Mesodermal cell (in vitro differentiated cells): ENCODE data around the gene YY1.
"Not testable (repeated sequence)": the region's sequence is repeated elsewhere in the genome, so short reads cannot be mapped to it uniquely, and the experiment has no call there.

Experiments used
- H3K27ac ChIP-seq: 2 replicates; pipeline ENCODE4 v1.7.0; 2013; ENCODE audit warnings: mild to moderate bottlenecking, low read depth, low read length, moderate library complexity; ENCODE audit not compliant: severe bottlenecking
- H3K36me3 ChIP-seq: 2 replicates; pipeline ENCODE4 v1.7.1; 2013; ENCODE audit warnings: mild to moderate bottlenecking, low read length, moderate library complexity; ENCODE audit not compliant: control insufficient read depth, insufficient read depth
- H3K4me1 ChIP-seq: one replicate; pipeline ENCODE4 v1.7.1; 2013; ENCODE audit warnings: mild to moderate bottlenecking, low read length; ENCODE audit not compliant: insufficient read depth, control insufficient read depth, poor library complexity, severe bottlenecking
- H3K4me3 ChIP-seq: 2 replicates; pipeline ENCODE4 v1.7.0; 2013; ENCODE audit warnings: low read length, control low read depth, mild to moderate bottlenecking; ENCODE audit not compliant: insufficient read depth, poor library complexity, severe bottlenecking; ENCODE audit errors: extremely low read depth
- H3K9me3 ChIP-seq: 2 replicates; pipeline ENCODE4 v1.7.1; 2013; ENCODE audit warnings: mild to moderate bottlenecking, low read length, moderate library complexity; ENCODE audit not compliant: control insufficient read depth
- WGBS, 2 experiments: methylation state at CpG; one replicate each; pipeline ENCODE4 v1.1.5; 2013; ENCODE audit warnings: missing lambda C conversion rate in 2 of 2; ENCODE audit not compliant: insufficient coverage in 2 of 2; 5-methylcytosine and 5-hydroxymethylcytosine counted together

Gene YY1

GRCh38 chr14:100307766-100308426, 69.0 kb downstream of the YY1 start:
- Histone ChIP-seq H3K27ac (no peak overlapping the region), H3K4me3 (peak overlapping the region; percentile 74), H3K36me3 (peaks cover 4% of the 10 kb centered on the region), H3K4me1 (no peaks in the 10 kb centered on the region), H3K9me3 (no peaks in the 10 kb centered on the region)
- WGBS, 2 experiments, result 100% methylated on average over 3 to 4 of the region's 5 CpGs

GRCh38 chr14:100308427-100308792, 69.5 kb downstream of the YY1 start:
- WGBS, 2 experiments, result 81 to 90% methylated on average over 4 to 6 of the region's 6 CpGs
- not testable (repeated sequence) for H3K4me3 ChIP-seq, H3K9me3 ChIP-seq, H3K27ac ChIP-seq, H3K4me1 ChIP-seq, H3K36me3 ChIP-seq

GRCh38 chr14:100309028-100309737, 70.2 kb downstream of the YY1 start:
- WGBS, 2 experiments, result 87 to 90% methylated on average over 6 of the region's 8 CpGs
- Histone ChIP-seq H3K27ac (no peak overlapping the region), H3K4me1 (no peaks in the 10 kb centered on the region), H3K9me3 (no peaks in the 10 kb centered on the region), H3K4me3 (no peak overlapping the region), H3K36me3 (peaks cover under 1% of the 10 kb centered on the region)

- not testable (repeated sequence) for H3K36me3 ChIP-seq, H3K4me3 ChIP-seq
- WGBS, 2 experiments, result 74 to 76% methylated on average over 6 to 11 of the region's 18 CpGs
Observed at GRCh38 chr14:100312110-100312876, 73.3 kb downstream of the YY1 start.

GRCh38 chr14:100312877-100313400, 74.0 kb downstream of the YY1 start:
- WGBS, 2 experiments, result 84 to 85% methylated on average over 9 to 10 of the region's 10 CpGs
- Histone ChIP-seq H3K36me3 (no peaks in the 10 kb centered on the region), H3K4me3 (no peak overlapping the region), H3K27ac (no peak overlapping the region), H3K9me3 (no peaks in the 10 kb centered on the region), H3K4me1 (no peaks in the 10 kb centered on the region)

More at GRCh38 chr14:100312110-100312876, 73.3 kb downstream of the YY1 start:
- not testable (repeated sequence) for H3K9me3 ChIP-seq, H3K4me1 ChIP-seq, H3K27ac ChIP-seq

GRCh38 chr14:100313464-100314230, 74.7 kb downstream of the YY1 start:
- Histone ChIP-seq H3K4me3 (no peak overlapping the region), H3K4me1 (no peaks in the 10 kb centered on the region), H3K36me3 (no peaks in the 10 kb centered on the region), H3K27ac (no peak overlapping the region), H3K9me3 (no peaks in the 10 kb centered on the region)
- WGBS, 2 experiments, result 90 to 91% methylated on average over 22 to 26 of the region's 26 CpGs

- Histone ChIP-seq H3K36me3 (no peaks in the 10 kb centered on the region), H3K4me3 (no peak overlapping the region), H3K4me1 (no peaks in the 10 kb centered on the region), H3K9me3 (no peaks in the 10 kb centered on the region), H3K27ac (no peak overlapping the region)
- WGBS, 2 experiments, result 90 to 93% methylated on average over 6 of the region's 6 CpGs
Observed at GRCh38 chr14:100314724-100315123, 75.8 kb downstream of the YY1 start.

- no peaks in the 10 kb centered on the region for H3K4me1 ChIP-seq
- H3K4me3 ChIP-seq, result no peak overlapping the region
- H3K36me3 ChIP-seq, result no peaks in the 10 kb centered on the region
- H3K9me3 ChIP-seq, result no peaks in the 10 kb centered on the region
- 94 to 96% methylated on average over 3 of the region's 6 CpGs for WGBS, 2 experiments
- H3K27ac ChIP-seq, result no peak overlapping the region
Observed at GRCh38 chr14:100317389-100317788, 78.4 kb downstream of the YY1 start.

- Histone ChIP-seq H3K4me1 (no peaks in the 10 kb centered on the region), H3K9me3 (no peaks in the 10 kb centered on the region), H3K36me3 (no peaks in the 10 kb centered on the region), H3K4me3 (no peak overlapping the region), H3K27ac (no peak overlapping the region)
- WGBS, 2 experiments, result 45 to 57% methylated on average over 28 to 36 of the region's 40 CpGs
Observed at GRCh38 chr14:100317912-100318808, 79.2 kb downstream of the YY1 start.
